Nephron (organoid): ENCODE results near the gene TMC7.

Source experiments
- H3K27ac Mint-ChIP-seq, 3 experiments: 2 replicates each; pipeline ENCODE4 v1.8.0; 2020; ENCODE audit warnings: mixed read lengths in 3 of 3, mild to moderate bottlenecking in 2 of 3, moderate library complexity in 1 of 3
- H3K27me3 Mint-ChIP-seq: 2 replicates; pipeline ENCODE4 v1.8.0; 2021; ENCODE audit warnings: low read depth, mild to moderate bottlenecking, moderate library complexity, mixed read lengths
- H3K36me3 Mint-ChIP-seq: 2 replicates; pipeline ENCODE4 v1.8.0; 2020; ENCODE audit warnings: low read depth, mixed read lengths
- H3K4me1 Mint-ChIP-seq: 2 replicates; pipeline ENCODE4 v1.8.0; 2020; ENCODE audit warnings: mixed read lengths
- H3K4me3 Mint-ChIP-seq, 3 experiments: 2 replicates each; pipeline ENCODE4 v1.8.0; 2020; ENCODE audit warnings: mild to moderate bottlenecking in 3 of 3, mixed read lengths in 3 of 3, moderate library complexity in 2 of 3
- H3K9me3 Mint-ChIP-seq: 2 replicates; pipeline ENCODE4 v1.8.0; 2020; ENCODE audit warnings: mixed read lengths
- CTCF ChIP-seq, 3 experiments: fragments of 200-600 bp; sonication (generic); IDR thresholded peaks; one replicate each; pipeline ENCODE4 v1.5.0; 2021; ENCODE audit warnings: antibody characterized with exemption in 3 of 3; ENCODE audit not compliant: unreplicated experiment in 3 of 3

TMC7 gene

GRCh38 chr16:19071811-19072777, 88.4 kb downstream of the TMC7 start:
- peak; percentile 47 to 60 (median 48) for TF ChIP-seq CTCF (IDR thresholded peaks at IDR 0.05; ENCODE audit: unreplicated experiment in 3 of 3)
- H3K9me3 Mint-ChIP-seq: no peaks in the 10 kb centered on the region
- H3K4me1 Mint-ChIP-seq: peaks cover 4% of the 10 kb centered on the region
- no peak overlapping the region for H3K27ac Mint-ChIP-seq
- H3K36me3 Mint-ChIP-seq: peaks cover 32% of the 10 kb centered on the region
- H3K27me3 Mint-ChIP-seq: no peaks in the 10 kb centered on the region
- H3K4me3 Mint-ChIP-seq: no peak overlapping the region

GRCh38 chr16:19073344-19073743, 89.6 kb downstream of the TMC7 start:
- Mint-ChIP-seq H3K9me3 (no peaks in the 10 kb centered on the region), H3K27ac (no peak overlapping the region), H3K27me3 (no peaks in the 10 kb centered on the region), H3K36me3 (peaks cover 41% of the 10 kb centered on the region), H3K4me1 (no peaks in the 10 kb centered on the region), H3K4me3 (no peak overlapping the region)
- no peak for TF ChIP-seq CTCF (IDR thresholded peaks at IDR 0.05; ENCODE audit: unreplicated experiment in 3 of 3)

GRCh38 chr16:19073863-19074262, 90.1 kb downstream of the TMC7 start:
- no peaks in the 10 kb centered on the region for H3K4me1 Mint-ChIP-seq
- H3K9me3 Mint-ChIP-seq: no peaks in the 10 kb centered on the region
- H3K36me3 Mint-ChIP-seq: peaks cover 46% of the 10 kb centered on the region
- H3K27ac Mint-ChIP-seq: no peak overlapping the region
- TF ChIP-seq CTCF (IDR thresholded peaks at IDR 0.05; ENCODE audit: unreplicated experiment in 3 of 3): no peak
- H3K4me3 Mint-ChIP-seq: peak overlapping the region in 1 of 3 experiments; percentile 19
- no peaks in the 10 kb centered on the region for H3K27me3 Mint-ChIP-seq

- Mint-ChIP-seq H3K36me3 (peaks cover 60% of the 10 kb centered on the region), H3K4me1 (no peaks in the 10 kb centered on the region), H3K4me3 (no peak overlapping the region), H3K27me3 (no peaks in the 10 kb centered on the region), H3K9me3 (no peaks in the 10 kb centered on the region), H3K27ac (no peak overlapping the region)
- TF ChIP-seq CTCF (IDR thresholded peaks at IDR 0.05; ENCODE audit: unreplicated experiment in 3 of 3): no peak
Measured at GRCh38 chr16:19075511-19075910, 91.8 kb downstream of the TMC7 start.

GRCh38 chr16:19077879-19078278, 94.1 kb downstream of the TMC7 start:
- no peaks in the 10 kb centered on the region for H3K9me3 Mint-ChIP-seq
- TF ChIP-seq CTCF (IDR thresholded peaks at IDR 0.05; ENCODE audit: unreplicated experiment in 3 of 3): no peak

GRCh38 chr16:19083670-19084069, 99.9 kb downstream of the TMC7 start:
- no peak overlapping the region for H3K4me3 Mint-ChIP-seq

More at GRCh38 chr16:19077879-19078278, 94.1 kb downstream of the TMC7 start:
- Mint-ChIP-seq H3K4me3 (no peak overlapping the region), H3K4me1 (no peaks in the 10 kb centered on the region), H3K27me3 (no peaks in the 10 kb centered on the region), H3K36me3 (peaks cover 65% of the 10 kb centered on the region), H3K27ac (no peak overlapping the region)

More at GRCh38 chr16:19083670-19084069, 99.9 kb downstream of the TMC7 start:
- Mint-ChIP-seq H3K36me3 (peaks cover 33% of the 10 kb centered on the region), H3K4me1 (peaks cover 13% of the 10 kb centered on the region), H3K27me3 (peaks cover 4% of the 10 kb centered on the region), H3K27ac (no peak overlapping the region), H3K9me3 (no peaks in the 10 kb centered on the region)
- no peak for TF ChIP-seq CTCF (IDR thresholded peaks at IDR 0.05; ENCODE audit: unreplicated experiment in 3 of 3)
